ENCODE measurements around the gene NEU1. TPM values are rescaled to one million over a fixed set of nuclear protein-coding genes. Genes with fewer than 3 reads are reported as not detected.

The NEU1 gene
- total RNA-seq, 4 donors from 2014 or later, result 20.8 to 42.7 (median 38.1) TPM

DNA sequence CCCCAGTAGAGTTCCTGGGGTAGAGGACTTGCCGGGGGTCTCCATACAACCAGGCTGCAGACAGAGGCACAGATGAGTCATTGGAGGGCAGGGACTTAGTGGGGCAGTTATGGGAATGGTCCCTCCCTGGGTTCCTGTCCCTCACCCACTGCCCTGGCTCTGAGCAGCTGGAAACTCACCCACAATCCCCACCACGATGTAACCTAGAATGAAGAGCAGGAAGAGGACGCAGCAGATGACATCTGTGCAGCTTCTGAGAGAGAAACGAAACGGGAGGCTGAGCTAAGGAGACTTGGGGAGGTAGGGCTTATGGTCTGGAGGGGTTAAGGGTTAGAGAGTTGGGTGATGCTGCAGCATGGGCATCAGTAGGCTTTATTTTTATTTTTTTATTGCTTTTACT, 13.3 kb upstream of the NEU1 start:
- in situ Hi-C loops (cut with MboI; ENCODE audit: low sequenced_read_pairs in 4 of 4) (no loop called here), intact Hi-C loops (cut with DNase I; ENCODE audit: low total_unique reads) (no loop called here)
- DNase-seq (no peak), ATAC-seq (no peak)
- Histone ChIP-seq H3K27ac (no peak overlapping the region), H3K9me3 (no peaks in the 10 kb centered on the region), H3K27me3 (no peaks in the 10 kb centered on the region), H3K4me3 (no peak overlapping the region), H3K4me1 (no peaks in the 10 kb centered on the region), H3K36me3 (peaks cover 0 to 13% of the 10 kb centered on the region in 2 donors)
- no peak for TF ChIP-seq CTCF (IDR thresholded peaks at IDR 0.05 in 4 of 5, conservative IDR thresholded peaks at IDR 0.05 in 1 of 5)

GRCh38 chr6:31874836-31875572, 12.4 kb upstream of the NEU1 start:
- Histone ChIP-seq H3K36me3 (peaks cover 0 to 4% of the 10 kb centered on the region in 2 donors), H3K4me3 (no peak overlapping the region), H3K4me1 (no peaks in the 10 kb centered on the region), H3K27me3 (no peaks in the 10 kb centered on the region), H3K9me3 (no peaks in the 10 kb centered on the region), H3K27ac (no peak overlapping the region)
- intact Hi-C loops (cut with DNase I; ENCODE audit: low total_unique reads) (no loop called here), in situ Hi-C loops (cut with MboI; ENCODE audit: low sequenced_read_pairs in 4 of 4) (loop anchor here in 1 of 4 donors (25.0 kb wide), 1 partner anchor 1412 kb away; the partner anchor contains the start of genes B3GALT4, PFDN6, RGL2 and WDR46)
- ATAC-seq (no peak), DNase-seq (no peak)
- no peak for TF ChIP-seq POLR2A (IDR thresholded peaks at IDR 0.05)
- TF ChIP-seq CTCF (IDR thresholded peaks at IDR 0.05 in 4 of 5, conservative IDR thresholded peaks at IDR 0.05 in 1 of 5), result no peak

GRCh38 chr6:31874084-31874670, 11.6 kb upstream of the NEU1 start:
- H3K4me1 ChIP-seq, result no peaks in the 10 kb centered on the region
- no peak overlapping the region for H3K27ac ChIP-seq
- in situ Hi-C loops (cut with MboI; ENCODE audit: low sequenced_read_pairs in 4 of 4), result loop anchor here in 1 of 4 donors (25.0 kb wide), 1 partner anchor 1413 kb away; the partner anchor contains the start of genes B3GALT4, PFDN6, RGL2 and WDR46
- TF ChIP-seq CTCF (IDR thresholded peaks at IDR 0.05 in 4 of 5, conservative IDR thresholded peaks at IDR 0.05 in 1 of 5), result no peak
- TF ChIP-seq POLR2A (IDR thresholded peaks at IDR 0.05), result no peak
- no peak for ATAC-seq
- no peaks in the 10 kb centered on the region for H3K9me3 ChIP-seq
- no peaks in the 10 kb centered on the region for H3K36me3 ChIP-seq
- DNase-seq, result no peak
- intact Hi-C loops (cut with DNase I; ENCODE audit: low total_unique reads), result no loop called here
- H3K27me3 ChIP-seq, result no peaks in the 10 kb centered on the region
- no peak overlapping the region for H3K4me3 ChIP-seq

- H3K27me3 ChIP-seq, result no peaks in the 10 kb centered on the region
- ATAC-seq (no peak), DNase-seq (no peak)
- H3K27ac ChIP-seq, result no peak overlapping the region
- H3K4me3 ChIP-seq, result no peak overlapping the region
- intact Hi-C loops (cut with DNase I; ENCODE audit: low total_unique reads), result no loop called here
- no peaks in the 10 kb centered on the region for H3K36me3 ChIP-seq
- no peaks in the 10 kb centered on the region for H3K9me3 ChIP-seq
- in situ Hi-C loops (cut with MboI; ENCODE audit: low sequenced_read_pairs in 4 of 4), result loop anchor here in 1 of 4 donors (25.0 kb wide), 1 partner anchor 1416 kb away; the partner anchor contains the start of genes B3GALT4, PFDN6, RGL2 and WDR46
- no peaks in the 10 kb centered on the region for H3K4me1 ChIP-seq
- no peak for TF ChIP-seq POLR2A (IDR thresholded peaks at IDR 0.05)
- TF ChIP-seq CTCF (IDR thresholded peaks at IDR 0.05 in 4 of 5, conservative IDR thresholded peaks at IDR 0.05 in 1 of 5), result no peak
Observed at GRCh38 chr6:31871046-31871659, 8.5 kb upstream of the NEU1 start.

All from gastrocnemius medialis (tissue), 4 donors.